Activated T-cell treated with anti-CD3 and anti-CD28 coated beads, Interleukin-2, amount 50 U/mL, for 48 hours (primary cell): ENCODE data around the gene ASTN2.
A peak's percentile ranks its signal among the peaks of the same experiment; 100 is the strongest.

Experiments
- DNase-seq, 2 experiments: peaks; one replicate each; pipeline ENCODE4 v3.0.0-alpha.2; 2020

ASTN2 gene

GRCh38 chr9:117414906-117415331 is at the start of gene ASTN2:
Gene ASTN2, minus strand, starts transcription at chr9:117415057. Its CDS starts 119 bp downstream, at chr9:117414938.
- DNase-seq, result peak in 1 of 2 experiments; percentile 15

- DNase-seq, result no peak
These were observed 48.0 kb upstream of the ASTN2 start for GRCh38 chr9:117462861-117463260.

GRCh38 chr9:117461386-117461785 is 46.5 kb upstream of the ASTN2 start:
- no peak for DNase-seq

GRCh38 chr9:117460743-117461142 is 45.9 kb upstream of the ASTN2 start:
- no peak for DNase-seq

- DNase-seq, result no peak
These were observed 45.1 kb upstream of the ASTN2 start for GRCh38 chr9:117459913-117460312.

- no peak for DNase-seq
These were observed 43.2 kb upstream of the ASTN2 start for GRCh38 chr9:117458066-117458465.

- DNase-seq, result no peak
These were observed 39.9 kb upstream of the ASTN2 start for GRCh38 chr9:117454711-117455110.

- DNase-seq, result no peak
These were observed 38.9 kb upstream of the ASTN2 start for GRCh38 chr9:117453737-117454136.

- DNase-seq, result no peak
These were observed 36.5 kb upstream of the ASTN2 start for GRCh38 chr9:117451311-117451710.

- DNase-seq, result no peak
These were observed 33.2 kb upstream of the ASTN2 start for GRCh38 chr9:117448066-117448465.

GRCh38 chr9:117445631-117446030 is 30.8 kb upstream of the ASTN2 start:
- no peak for DNase-seq

GRCh38 chr9:117444501-117444900 is 29.6 kb upstream of the ASTN2 start:
- no peak for DNase-seq

GRCh38 chr9:117437283-117437682 is 22.4 kb upstream of the ASTN2 start:
- DNase-seq, result no peak

GRCh38 chr9:117435630-117436261 is 20.9 kb upstream of the ASTN2 start:
- DNase-seq, result no peak

GRCh38 chr9:117434566-117434965 is 19.7 kb upstream of the ASTN2 start:
- no peak for DNase-seq

- DNase-seq, result no peak
These were observed 16.0 kb upstream of the ASTN2 start for GRCh38 chr9:117430813-117431212.

- no peak for DNase-seq
These were observed 12.6 kb upstream of the ASTN2 start for GRCh38 chr9:117427357-117427913.

GRCh38 chr9:117425566-117425965 is 10.7 kb upstream of the ASTN2 start:
- DNase-seq, result no peak

GRCh38 chr9:117424291-117424690 is 9.4 kb upstream of the ASTN2 start:
- no peak for DNase-seq

GRCh38 chr9:117418111-117418510 is 3.3 kb upstream of the ASTN2 start:
- DNase-seq, result no peak

GRCh38 chr9:117416856-117417255 is 2.0 kb upstream of the ASTN2 start:
- no peak for DNase-seq

- no peak for DNase-seq
These were observed 579 bp upstream of the ASTN2 start for GRCh38 chr9:117415358-117415914.

- peak in 1 of 2 experiments; percentile 22 for DNase-seq
These were observed 494 bp downstream of the ASTN2 start for GRCh38 chr9:117414220-117414905.
